M059J (cell line): ENCODE measurements around the gene ADPRS. TPM values are rescaled to one million over a fixed set of nuclear protein-coding genes. Genes with fewer than 3 reads are reported as not detected.
A peak's percentile ranks its signal among the peaks of the same experiment; 100 is the strongest.

Source experiments
- DNase-seq: peaks from one replicate; pipeline ENCODE4 v3.0.0-alpha.2; 2012; ENCODE audit warnings: low read depth
- total RNA-seq: library from RNA; depleted of rRNA; stranded (reverse); fragments of >200 nt; shearing (Covaris generic); gene quantifications from 2 replicates; pipeline ENCODE4 v1.2.3, GENCODE V29; 2014; rRNA removed

Gene ADPRS
- 53.0 and 60.6 TPM in 2 replicates for total RNA-seq

DNA sequence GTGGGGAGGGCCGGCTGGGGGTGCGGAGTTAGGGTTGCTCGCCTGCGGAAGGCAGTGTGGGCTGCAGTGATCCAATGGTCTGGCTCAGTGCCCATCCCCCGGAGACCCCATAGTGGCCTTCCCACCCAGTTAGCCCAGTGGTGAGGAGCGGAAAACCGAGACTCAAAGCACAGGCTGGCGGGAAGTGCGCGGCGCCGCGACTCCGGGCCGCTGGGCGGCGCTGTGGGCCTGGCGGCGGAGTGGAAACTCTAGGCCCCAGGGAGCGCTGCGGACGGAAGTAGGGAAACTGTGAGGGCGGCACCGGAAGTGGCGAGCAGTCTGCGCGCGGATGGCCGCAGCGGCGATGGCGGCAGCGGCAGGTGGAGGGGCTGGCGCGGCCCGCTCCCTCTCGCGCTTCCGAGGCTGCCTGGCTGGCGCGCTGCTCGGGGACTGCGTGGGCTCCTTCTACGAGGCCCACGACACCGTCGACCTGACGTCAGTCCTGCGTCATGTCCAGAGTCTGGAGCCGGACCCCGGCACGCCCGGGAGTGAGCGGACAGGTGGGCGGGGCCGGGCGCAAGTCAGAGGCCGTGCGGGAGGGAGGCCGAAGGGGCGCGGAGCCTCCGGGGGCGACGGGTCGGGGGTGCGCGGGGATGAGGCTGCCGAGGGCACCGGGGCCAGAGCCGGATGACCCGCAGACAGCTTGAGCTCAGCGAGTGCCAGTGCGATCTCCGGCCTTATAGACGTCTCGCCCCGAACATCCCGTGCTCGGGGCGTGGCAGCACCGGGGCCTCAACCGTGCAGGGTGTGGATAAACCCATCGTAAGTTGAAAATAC, at the start of gene ADPRS:
Gene ADPRS, plus strand, starts transcription at position 316 of the 816 bp plus-strand sequence. Its CDS starts 13 bp downstream, at position 329.
- peak; percentile 84 for DNase-seq

DNA sequence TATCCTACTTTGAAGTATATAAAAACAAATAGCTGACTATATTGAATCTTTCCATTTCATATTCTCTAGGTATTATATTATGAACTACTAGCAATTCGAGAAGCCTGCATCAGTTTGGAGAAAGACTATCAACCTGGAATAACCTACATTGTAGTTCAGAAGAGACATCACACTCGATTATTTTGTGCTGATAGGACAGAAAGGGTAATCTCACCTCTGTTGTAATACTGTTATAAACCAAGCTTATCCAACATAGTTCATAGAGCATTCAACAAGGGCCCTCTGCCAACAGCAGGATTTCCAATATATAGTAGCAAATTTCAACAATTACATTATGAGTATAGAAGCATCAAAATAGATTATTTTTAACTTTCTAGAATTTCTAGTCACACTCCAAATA, 48.5 kb upstream of the ADPRS start:
- no peak for DNase-seq

DNA sequence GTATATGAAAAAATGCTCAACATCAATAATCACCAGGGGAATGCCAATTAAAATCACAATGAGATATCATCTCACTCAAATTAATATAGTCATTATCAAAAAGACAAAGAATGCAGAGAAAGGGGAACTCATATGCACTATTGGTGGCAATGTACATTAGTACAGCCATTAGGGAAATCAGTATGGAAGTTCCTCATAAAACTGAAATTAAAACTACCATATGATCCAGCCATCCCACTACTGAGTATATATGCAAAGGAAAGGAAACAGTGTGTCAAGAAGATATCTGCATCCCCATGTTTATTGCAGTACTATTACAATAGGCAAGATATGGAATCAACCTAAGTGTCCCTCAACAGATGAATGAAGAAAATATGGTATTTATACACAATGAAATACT, 36.9 kb upstream of the ADPRS start:
- no peak for DNase-seq

GRCh38 chr1:36053978-36054377, 34.7 kb upstream of the ADPRS start:
- no peak for DNase-seq

GRCh38 chr1:36055706-36056105, 33.0 kb upstream of the ADPRS start:
- DNase-seq: no peak

DNA sequence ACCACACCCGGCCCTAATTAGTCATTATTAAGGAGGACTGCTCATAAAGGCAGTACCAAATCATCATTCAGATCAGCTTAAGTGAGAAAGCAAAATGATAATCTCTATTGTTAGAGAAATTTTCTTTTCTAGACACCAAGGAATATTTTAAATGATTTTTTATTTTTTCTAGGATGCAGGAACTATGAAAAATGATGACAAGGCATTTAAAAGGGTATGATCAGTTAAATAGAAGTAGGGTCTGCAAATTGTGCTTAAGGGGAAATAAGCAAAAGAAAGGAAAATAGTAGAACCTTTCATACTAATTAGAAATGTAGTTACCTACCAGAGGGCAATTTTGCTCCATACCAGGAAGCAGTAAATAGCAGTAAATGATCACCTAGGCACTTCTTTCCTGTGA, 26.4 kb upstream of the ADPRS start:
- DNase-seq: no peak

DNA sequence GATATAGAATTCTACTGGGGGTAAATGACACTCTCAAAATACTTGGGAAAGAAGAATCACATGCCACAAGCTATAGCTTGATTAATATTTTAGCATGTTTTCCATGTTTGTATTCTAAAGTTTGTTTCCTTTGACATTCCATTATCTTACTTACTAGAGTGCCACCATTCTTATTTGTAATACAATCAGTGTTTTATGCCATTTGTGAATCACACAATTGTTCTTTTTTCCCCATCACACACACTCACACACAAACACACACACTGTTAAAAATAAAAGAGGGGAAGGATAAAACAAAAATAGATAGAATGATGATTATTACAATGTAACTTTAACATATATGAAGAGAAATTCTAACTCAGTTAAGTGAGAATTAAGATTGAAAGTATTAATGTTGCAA, 20.8 kb upstream of the ADPRS start:
- DNase-seq: no peak

- DNase-seq: peak; percentile 36
Observed at GRCh38 chr1:36068866-36069265, 19.8 kb upstream of the ADPRS start.

DNA sequence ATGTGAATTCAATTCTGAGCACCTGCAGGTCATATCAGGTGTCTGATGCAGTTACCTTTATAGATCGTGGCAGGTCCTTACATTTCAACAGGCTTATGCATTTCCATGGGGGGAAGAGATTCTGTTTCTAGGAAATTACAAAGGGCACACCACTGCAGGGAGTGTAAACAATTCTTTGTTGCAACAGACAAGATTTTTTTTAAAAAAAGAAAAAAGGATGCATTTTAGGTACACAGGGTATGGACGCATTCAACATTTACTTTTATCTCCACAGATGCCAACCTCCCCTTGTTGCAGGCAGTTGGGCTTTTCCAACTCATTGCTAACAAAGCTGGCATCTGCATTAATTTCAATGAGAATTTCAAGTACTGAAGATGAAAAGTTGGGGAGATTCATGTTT, 18.3 kb upstream of the ADPRS start:
- no peak for DNase-seq

GRCh38 chr1:36076979-36077573, 11.6 kb upstream of the ADPRS start:
- no peak for DNase-seq

GRCh38 chr1:36080236-36080635, 8.5 kb upstream of the ADPRS start:
- no peak for DNase-seq

DNA sequence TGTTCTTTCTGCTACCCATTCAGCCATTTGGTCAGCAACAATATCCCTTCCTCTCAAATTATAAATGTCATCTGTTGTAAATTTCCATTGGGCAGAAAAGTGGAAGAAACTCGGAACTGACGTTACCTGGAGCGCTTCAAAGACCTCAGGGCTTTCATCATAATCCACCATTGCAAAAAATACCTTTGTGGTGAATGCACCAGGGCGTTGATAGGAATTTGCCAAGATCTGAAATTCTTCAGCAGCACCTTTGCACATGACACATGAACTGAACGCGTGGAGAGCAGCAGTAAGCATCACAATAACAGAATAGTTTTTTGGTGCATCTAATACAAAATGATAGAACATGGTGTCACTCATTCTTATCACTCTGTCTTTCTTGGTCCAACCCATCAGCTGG, 7.9 kb upstream of the ADPRS start:
- no peak for DNase-seq

GRCh38 chr1:36081926-36082485, 6.7 kb upstream of the ADPRS start:
- DNase-seq: no peak

- no peak for DNase-seq
Observed at GRCh38 chr1:36083219-36083618, 5.5 kb upstream of the ADPRS start.

DNA sequence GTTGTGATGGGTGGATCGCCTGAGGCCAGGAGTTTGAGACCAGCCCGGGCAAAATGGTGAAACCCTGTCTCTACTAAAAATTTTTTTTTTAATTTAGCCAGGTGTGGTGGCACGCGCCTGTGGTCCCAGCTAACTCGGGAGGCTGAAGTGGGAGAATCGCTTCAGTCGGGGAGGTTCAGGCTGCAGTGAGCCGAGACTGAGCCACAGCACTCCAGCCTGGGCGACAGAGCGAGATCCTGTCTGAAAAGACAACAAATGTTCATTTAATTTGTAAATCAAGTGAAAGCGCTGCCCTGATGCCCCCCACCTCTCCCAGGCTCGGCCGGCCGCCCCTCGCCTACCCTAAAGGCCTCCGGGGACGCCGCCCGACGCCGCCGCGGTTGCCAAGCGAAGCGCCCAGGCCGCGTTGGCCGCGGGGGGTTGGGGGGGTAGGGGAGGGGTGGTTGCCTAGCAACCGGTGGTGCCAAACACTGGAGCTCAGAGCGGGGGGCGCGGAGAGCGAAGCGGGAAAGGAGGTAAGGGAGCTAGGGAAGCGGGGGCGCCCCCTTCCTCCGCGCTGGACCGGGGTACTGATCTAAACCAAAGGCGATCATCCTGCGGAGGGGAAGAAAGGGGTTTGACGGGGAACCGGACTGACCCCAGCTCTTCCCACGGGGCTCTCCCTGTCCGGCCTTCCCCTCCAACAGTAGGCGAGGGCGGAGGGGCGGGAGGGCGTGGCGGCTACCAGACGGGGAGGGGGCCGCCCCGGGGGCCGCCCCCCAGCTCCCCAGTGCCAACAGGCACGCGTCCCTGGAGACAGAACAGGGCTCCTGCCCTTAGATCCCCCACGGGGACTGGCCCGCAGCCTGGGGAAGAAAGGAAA, 4.8 kb upstream of the ADPRS start, which contains the start of gene TEKT2:
Gene TEKT2, plus strand, starts transcription at position 460 of the 862 bp plus-strand sequence. CDS start 828 bp downstream, outside the sequence.
- peak; percentile 53 for DNase-seq

GRCh38 chr1:36084497-36085115, 4.1 kb upstream of the ADPRS start:
- no peak for DNase-seq

GRCh38 chr1:36085126-36085525, 3.6 kb upstream of the ADPRS start:
- no peak for DNase-seq

DNA sequence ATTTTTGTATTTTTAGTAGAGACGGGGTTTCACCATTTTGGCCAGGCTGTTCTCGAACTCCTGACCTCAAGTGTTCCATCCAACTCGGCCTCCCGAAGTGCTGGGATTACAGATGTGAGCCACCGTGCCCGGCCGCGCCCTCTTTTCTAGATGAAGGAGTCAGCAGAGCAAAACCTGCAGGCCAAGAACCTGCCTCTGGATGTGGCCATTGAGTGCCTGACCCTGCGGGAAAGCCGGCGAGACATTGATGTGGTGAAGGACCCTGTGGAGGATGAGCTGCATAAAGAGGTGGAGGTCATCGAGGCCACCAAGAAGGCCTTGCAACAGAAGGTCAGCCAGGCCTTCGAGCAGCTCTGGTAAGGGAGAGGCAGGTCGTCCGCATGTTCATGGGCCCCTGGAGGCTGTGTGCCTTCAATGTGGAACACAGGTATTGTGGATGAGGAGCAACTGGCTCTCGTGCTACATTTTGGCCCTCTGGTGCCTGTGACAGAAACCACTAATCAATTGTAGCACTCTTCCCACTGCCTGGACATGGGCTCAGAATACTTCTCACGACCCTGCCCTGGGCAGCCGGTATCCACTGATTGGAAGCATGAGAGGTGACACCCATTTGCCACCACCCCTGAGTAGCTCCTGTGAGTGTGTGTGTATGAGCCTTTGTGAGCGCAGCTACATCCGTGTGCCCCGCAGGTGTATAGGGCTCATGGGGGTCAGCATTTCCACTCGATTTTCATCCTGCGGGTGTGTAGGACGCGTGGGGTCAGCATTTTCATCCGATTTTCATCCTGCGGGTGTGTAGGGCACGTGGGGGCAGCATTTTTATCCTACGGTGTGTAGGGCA, 2.8 kb upstream of the ADPRS start:
- no peak for DNase-seq

DNA sequence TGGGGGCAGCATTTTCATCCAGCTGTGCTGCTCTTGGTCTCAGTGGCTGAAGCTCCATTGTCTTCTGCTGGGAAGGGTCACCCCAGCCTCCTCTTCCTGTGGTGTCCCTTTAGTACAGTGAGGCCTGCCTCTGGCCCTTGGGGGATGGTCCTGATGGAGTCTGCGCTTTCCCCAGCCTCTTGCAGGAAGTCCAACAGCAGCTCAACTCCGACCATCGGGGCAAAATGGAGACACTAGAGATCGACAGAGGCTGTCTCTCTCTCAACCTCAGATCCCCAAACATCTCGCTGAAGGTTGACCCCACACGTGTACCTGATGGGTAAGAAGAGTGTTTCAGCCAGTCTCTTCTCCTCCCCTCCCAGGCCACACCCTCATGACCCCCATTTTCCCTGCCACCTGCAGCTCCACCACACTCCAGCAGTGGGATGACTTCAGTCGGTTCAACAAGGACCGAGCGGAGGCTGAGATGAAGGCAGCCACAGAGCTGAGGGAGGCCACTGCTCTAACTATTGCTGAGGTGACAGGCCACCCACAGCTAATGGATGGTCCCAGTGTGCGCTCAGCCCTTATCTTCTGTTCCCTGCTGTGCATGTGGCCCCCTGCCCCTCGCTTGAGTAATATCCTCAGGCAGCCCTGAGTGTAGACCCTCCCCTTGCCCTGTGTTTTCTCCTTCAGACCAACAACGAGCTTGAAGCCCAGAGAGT, 2.0 kb upstream of the ADPRS start:
- DNase-seq: no peak
